NT2/D1 (cell line): ENCODE data around the gene SLC25A46.

Source experiments
- YY1 ChIP-seq: IDR thresholded peaks from 2 replicates; pipeline ENCODE4 v1.6.1; 2011; ENCODE audit not compliant: insufficient read length, insufficient read depth
- ZNF274 ChIP-seq: IDR thresholded peaks from 2 replicates; pipeline ENCODE4 v1.6.1; 2011; ENCODE audit warnings: mild to moderate bottlenecking, low read depth, low read length

DNA sequence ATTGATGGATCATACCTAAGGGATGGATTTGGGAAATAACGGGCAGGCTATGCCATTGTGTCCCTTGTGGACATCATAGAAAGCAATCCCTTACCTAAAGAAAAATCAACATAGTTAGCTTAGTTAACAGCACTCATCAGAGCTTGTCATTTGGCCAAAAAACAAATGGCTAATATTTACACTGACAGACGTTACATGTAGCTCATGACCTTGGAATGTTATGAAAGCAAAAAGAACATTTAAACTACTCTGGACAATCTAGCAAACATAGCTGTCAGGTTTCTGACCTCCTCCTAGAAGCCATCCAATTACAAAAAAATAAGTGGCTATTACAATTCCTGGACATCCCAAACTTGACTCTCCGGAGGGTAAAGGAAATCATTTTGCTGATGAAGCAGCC is 36.1 kb upstream of the SLC25A46 start:
- TF ChIP-seq ZNF274 (no peak), YY1 (no peak)
